ENCODE measurements around the gene NTNG2.

Gene NTNG2

DNA sequence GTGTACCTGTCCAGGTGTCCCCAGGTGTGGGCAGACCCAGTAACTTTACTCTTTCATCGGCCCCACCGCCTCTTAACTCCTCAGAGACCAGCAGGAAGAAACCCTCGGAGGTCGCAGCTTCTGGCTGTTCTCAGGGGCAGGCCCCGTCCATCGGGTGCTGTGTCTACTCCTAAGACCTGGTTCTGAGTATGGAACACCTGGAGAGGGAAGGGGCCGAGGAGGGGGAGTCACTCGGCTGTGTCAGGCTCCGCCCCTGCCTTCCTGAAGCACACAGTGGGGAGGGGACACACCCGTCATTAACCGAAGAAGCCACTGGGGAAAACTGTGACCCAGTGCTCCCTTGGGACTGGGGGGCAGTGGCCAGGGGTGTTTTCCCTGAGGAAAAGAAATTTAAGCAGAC lies 22.3 kb downstream of the NTNG2 start:
- TF ChIP-seq, protein P1, sequence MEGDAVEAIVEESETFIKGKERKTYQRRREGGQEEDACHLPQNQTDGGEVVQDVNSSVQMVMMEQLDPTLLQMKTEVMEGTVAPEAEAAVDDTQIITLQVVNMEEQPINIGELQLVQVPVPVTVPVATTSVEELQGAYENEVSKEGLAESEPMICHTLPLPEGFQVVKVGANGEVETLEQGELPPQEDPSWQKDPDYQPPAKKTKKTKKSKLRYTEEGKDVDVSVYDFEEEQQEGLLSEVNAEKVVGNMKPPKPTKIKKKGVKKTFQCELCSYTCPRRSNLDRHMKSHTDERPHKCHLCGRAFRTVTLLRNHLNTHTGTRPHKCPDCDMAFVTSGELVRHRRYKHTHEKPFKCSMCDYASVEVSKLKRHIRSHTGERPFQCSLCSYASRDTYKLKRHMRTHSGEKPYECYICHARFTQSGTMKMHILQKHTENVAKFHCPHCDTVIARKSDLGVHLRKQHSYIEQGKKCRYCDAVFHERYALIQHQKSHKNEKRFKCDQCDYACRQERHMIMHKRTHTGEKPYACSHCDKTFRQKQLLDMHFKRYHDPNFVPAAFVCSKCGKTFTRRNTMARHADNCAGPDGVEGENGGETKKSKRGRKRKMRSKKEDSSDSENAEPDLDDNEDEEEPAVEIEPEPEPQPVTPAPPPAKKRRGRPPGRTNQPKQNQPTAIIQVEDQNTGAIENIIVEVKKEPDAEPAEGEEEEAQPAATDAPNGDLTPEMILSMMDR (conservative IDR thresholded peaks at IDR 0.05): no peak
- H3K27ac ChIP-seq: no peak overlapping the region

- no peak overlapping the region for H3K27ac ChIP-seq
- TF ChIP-seq, protein P1 (conservative IDR thresholded peaks at IDR 0.05): no peak
Observed at GRCh38 chr9:132185073-132186009, 23.5 kb downstream of the NTNG2 start.

DNA sequence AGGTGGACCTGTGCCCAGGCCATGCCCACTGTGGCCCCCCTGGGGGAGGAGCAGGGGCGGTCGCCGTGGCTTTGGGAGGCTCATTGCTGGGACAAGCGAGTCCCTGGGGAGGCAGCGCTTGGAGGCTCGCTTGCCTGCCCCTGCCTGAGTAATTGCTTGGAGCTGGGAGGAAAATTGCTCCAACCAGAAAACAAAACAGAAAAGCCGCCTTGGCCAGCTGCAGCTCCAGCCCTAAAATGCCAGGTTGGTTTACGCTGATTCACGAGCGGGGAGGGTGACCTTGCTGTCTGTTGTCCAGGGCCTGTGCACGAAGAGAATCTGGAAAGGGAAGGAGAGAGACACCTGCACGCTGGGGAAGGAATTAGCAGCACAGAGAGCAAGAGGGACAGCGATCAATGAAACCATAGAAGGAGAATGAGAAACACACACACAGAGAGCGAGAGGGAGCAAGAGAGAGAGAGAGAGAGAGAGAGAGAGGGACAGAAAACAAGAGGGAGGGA lies 25.3 kb downstream of the NTNG2 start:
- TF ChIP-seq, protein P1 (conservative IDR thresholded peaks at IDR 0.05): no peak
- no peak overlapping the region for H3K27ac ChIP-seq

GRCh38 chr9:132190966-132191365 lies 29.1 kb downstream of the NTNG2 start:
- H3K27ac ChIP-seq: no peak overlapping the region
- TF ChIP-seq, protein P1 (conservative IDR thresholded peaks at IDR 0.05): no peak

DNA sequence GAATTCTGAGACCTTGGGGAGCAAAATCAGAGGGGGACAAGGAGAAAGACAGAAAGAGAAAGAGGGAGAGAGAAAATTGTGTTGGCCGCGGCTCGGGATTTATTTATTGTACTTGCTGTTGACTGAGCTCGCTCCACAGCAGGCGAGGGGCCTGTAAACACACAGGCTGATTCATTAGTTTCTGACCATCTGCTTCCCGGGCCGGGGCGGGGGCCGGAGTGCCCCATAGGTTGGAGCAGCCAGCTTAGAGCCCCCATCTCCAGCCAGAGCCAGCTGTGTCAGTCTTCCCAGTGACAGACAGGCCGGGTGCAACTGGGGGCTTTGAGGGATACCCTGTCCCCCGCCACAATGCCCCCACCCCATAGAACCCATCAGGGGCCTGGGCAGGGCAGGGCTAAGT lies 30.9 kb downstream of the NTNG2 start:
- TF ChIP-seq, protein P1 (conservative IDR thresholded peaks at IDR 0.05): no peak
- H3K27ac ChIP-seq: no peak overlapping the region

- H3K27ac ChIP-seq: no peak overlapping the region
- TF ChIP-seq, protein P1 (conservative IDR thresholded peaks at IDR 0.05): no peak
Observed at GRCh38 chr9:132193227-132194124, 31.6 kb downstream of the NTNG2 start.

- TF ChIP-seq, protein P1 (conservative IDR thresholded peaks at IDR 0.05): no peak
- H3K27ac ChIP-seq: no peak overlapping the region
Observed at GRCh38 chr9:132194508-132194907, 32.6 kb downstream of the NTNG2 start.
